ENCODE results near the gene COL5A1. TPM values are rescaled to one million over a fixed set of nuclear protein-coding genes. Genes with fewer than 3 reads are reported as not detected.

Gene COL5A1
- total RNA-seq, 1 experiment from 2014 or later = 10.6 TPM

GRCh38 chr9:134644725-134645606 is 3.4 kb downstream of the COL5A1 start:
- no peaks in the 10 kb centered on the region for H3K27me3 ChIP-seq (ENCODE audit: low read length)
- POLR2A ChIA-PET (ENCODE audit: unreplicated experiment) = no interaction called here
- peak overlapping the region; percentile 60 for H3K4me3 ChIP-seq (ENCODE audit: low read length)
- peaks cover 29% of the 10 kb centered on the region for H3K4me1 ChIP-seq (ENCODE audit: insufficient read depth, low read length)
- 0 out of 2 replicates have a peak overlapping the region, but pooled peaks have one; percentile 34 for H2AFZ ChIP-seq (ENCODE audit: low read length)
- H3K36me3 ChIP-seq (ENCODE audit: low read depth, low read length) = no peaks in the 10 kb centered on the region
- H4K20me1 ChIP-seq (ENCODE audit: low read length) = no peaks in the 10 kb centered on the region
- H3K27ac ChIP-seq (ENCODE audit: low read length) = peak overlapping the region; percentile 68
- peaks cover 18% of the 10 kb centered on the region for H3K79me2 ChIP-seq (ENCODE audit: low read length)
- no peaks in the 10 kb centered on the region for H3F3A ChIP-seq (ENCODE audit: low read length, unreplicated experiment)
- intact Hi-C loops (cut with micrococcal nuclease) = loop anchor here (5.0 kb wide), 1 partner anchor 198 kb away; no protein-coding TSS in a partner anchor
- no peaks in the 10 kb centered on the region for H3K9me3 ChIP-seq (ENCODE audit: low read length)
- ATAC-seq (peak; percentile 60), DNase-seq (peak; percentile 90)
- H3K9me2 ChIP-seq (replicated peaks; ENCODE audit: low read length) = no peaks in the 10 kb centered on the region
- no peak overlapping the region for H3K9ac ChIP-seq (ENCODE audit: low read length)
- CTCF ChIA-PET = no interaction called here
- H3K4me2 ChIP-seq (ENCODE audit: low read length) = peak overlapping the region; percentile 84
- no TSS peak for BruUV-seq (replicated peaks)
- no peak for TF ChIP-seq EZH2 (IDR thresholded peaks at IDR 0.05; ENCODE audit: low read length, unreplicated experiment)
- TF ChIP-seq EZH2phosphoT487 (IDR thresholded peaks at IDR 0.05; ENCODE audit: borderline replicate concordance, low read length) = no peak
- TF ChIP-seq CTCF (conservative IDR thresholded peaks at IDR 0.05; ENCODE audit: low read depth, low read length) = no peak

- H4K20me1 ChIP-seq (ENCODE audit: low read length) = no peaks in the 10 kb centered on the region
- ChIA-PET POLR2A (ENCODE audit: unreplicated experiment) (no interaction called here), CTCF (no interaction called here)
- no peaks in the 10 kb centered on the region for H3K36me3 ChIP-seq (ENCODE audit: low read depth, low read length)
- no TSS peak for BruUV-seq (replicated peaks)
- DNase-seq = no peak
- peak overlapping the region; percentile 84 for H3K4me2 ChIP-seq (ENCODE audit: low read length)
- H3K9me2 ChIP-seq (replicated peaks; ENCODE audit: low read length) = no peaks in the 10 kb centered on the region
- no peak overlapping the region for H3K9ac ChIP-seq (ENCODE audit: low read length)
- peaks cover 29% of the 10 kb centered on the region for H3K4me1 ChIP-seq (ENCODE audit: insufficient read depth, low read length)
- H3K27ac ChIP-seq (ENCODE audit: low read length) = peak overlapping the region; percentile 68; the same call in 1 of the 2 replicates
- ATAC-seq = no peak
- no peaks in the 10 kb centered on the region for H3K27me3 ChIP-seq (ENCODE audit: low read length)
- H3K79me2 ChIP-seq (ENCODE audit: low read length) = peaks cover 18% of the 10 kb centered on the region
- peak overlapping the region; percentile 60; the same call in 1 of the 2 replicates for H3K4me3 ChIP-seq (ENCODE audit: low read length)
- intact Hi-C loops (cut with micrococcal nuclease) = no loop called here
- TF ChIP-seq EZH2 (IDR thresholded peaks at IDR 0.05; ENCODE audit: low read length, unreplicated experiment) (no peak), CTCF (conservative IDR thresholded peaks at IDR 0.05; ENCODE audit: low read depth, low read length) (no peak), EZH2phosphoT487 (IDR thresholded peaks at IDR 0.05; ENCODE audit: borderline replicate concordance, low read length) (no peak)
- no peaks in the 10 kb centered on the region for H3K9me3 ChIP-seq (ENCODE audit: low read length)
- H2AFZ ChIP-seq (ENCODE audit: low read length) = no peak overlapping the region
- H3F3A ChIP-seq (ENCODE audit: low read length, unreplicated experiment) = no peaks in the 10 kb centered on the region
Measured at GRCh38 chr9:134645607-134646365, 4.2 kb downstream of the COL5A1 start.
